Measurements from ENCODE around the gene AP2B1. TPM values are rescaled to one million over a fixed set of nuclear protein-coding genes. Genes with fewer than 3 reads are reported as not detected.
A peak's percentile ranks its signal among the peaks of the same experiment; 100 is the strongest.
"Not testable (repeated sequence)": the region's sequence is repeated elsewhere in the genome, so short reads cannot be mapped to it uniquely, and the experiment has no call there.

Gene AP2B1
- total RNA-seq, 3 donors from 2014 or later, result 127 to 177 (median 153) TPM

DNA sequence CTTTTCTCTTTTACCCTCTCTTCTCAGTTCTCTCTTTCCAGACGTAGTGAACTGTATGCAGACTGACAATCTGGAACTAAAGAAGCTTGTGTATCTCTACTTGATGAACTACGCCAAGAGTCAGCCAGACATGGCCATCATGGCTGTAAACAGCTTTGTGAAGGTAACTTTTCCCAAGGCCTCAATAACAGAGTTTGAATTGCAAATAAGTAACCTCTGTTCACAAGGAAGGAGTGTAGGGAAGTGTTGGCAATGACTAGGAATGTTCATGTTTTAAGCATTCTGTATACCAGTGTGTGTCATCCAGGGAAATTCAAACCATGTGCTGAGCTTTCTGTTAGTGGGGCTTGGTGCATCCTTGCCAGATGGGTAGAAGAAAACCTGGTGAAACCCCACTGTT is 18.6 kb downstream of the AP2B1 start:
- no peak overlapping the region for H3K4me3 ChIP-seq
- H3K4me1 ChIP-seq (ENCODE audit: low read depth), result no peaks in the 10 kb centered on the region
- no peaks in the 10 kb centered on the region for H3K36me3 ChIP-seq (ENCODE audit: low read depth)
- ATAC-seq (no peak), DNase-seq (no peak)
- intact Hi-C loops (cut with DNase I, micrococcal nuclease), result loop anchor here in 1 of 2 donors (10.0 kb wide), 1 partner anchor 139 kb away; no protein-coding TSS in a partner anchor
- H3K9me3 ChIP-seq, result no peaks in the 10 kb centered on the region
- TF ChIP-seq, protein P1, sequence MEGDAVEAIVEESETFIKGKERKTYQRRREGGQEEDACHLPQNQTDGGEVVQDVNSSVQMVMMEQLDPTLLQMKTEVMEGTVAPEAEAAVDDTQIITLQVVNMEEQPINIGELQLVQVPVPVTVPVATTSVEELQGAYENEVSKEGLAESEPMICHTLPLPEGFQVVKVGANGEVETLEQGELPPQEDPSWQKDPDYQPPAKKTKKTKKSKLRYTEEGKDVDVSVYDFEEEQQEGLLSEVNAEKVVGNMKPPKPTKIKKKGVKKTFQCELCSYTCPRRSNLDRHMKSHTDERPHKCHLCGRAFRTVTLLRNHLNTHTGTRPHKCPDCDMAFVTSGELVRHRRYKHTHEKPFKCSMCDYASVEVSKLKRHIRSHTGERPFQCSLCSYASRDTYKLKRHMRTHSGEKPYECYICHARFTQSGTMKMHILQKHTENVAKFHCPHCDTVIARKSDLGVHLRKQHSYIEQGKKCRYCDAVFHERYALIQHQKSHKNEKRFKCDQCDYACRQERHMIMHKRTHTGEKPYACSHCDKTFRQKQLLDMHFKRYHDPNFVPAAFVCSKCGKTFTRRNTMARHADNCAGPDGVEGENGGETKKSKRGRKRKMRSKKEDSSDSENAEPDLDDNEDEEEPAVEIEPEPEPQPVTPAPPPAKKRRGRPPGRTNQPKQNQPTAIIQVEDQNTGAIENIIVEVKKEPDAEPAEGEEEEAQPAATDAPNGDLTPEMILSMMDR (IDR thresholded peaks at IDR 0.05), result no peak

DNA sequence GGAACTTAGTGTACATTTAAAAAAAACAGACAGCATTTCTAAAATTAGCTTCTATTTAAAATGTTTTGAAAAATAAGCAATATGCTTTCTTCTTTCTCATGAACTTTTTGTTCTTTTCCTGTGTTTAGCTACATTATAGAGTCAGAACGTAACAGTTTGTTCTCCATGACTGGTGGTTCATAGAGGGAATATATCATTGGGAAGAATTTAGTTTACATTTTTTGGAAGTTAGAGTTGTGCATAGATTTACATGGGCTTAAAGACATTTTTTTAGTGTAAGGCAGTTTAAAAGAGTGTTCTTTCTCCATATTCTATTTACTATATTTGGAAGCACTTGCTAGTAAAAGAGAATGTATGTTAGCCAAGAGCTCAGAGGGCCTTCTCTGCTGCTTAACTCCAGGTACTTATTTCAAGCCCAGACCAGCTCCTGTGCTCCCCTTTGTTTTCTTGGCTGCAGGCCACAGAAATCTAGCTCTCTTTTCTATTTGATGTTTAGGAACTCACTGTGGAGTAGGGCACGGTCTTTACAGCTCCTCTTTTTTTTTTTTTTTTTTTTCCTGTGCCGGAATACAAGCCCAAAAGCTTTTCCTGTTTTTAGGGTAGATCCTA is 20.2 kb downstream of the AP2B1 start:
- no peak for DNase-seq
- ATAC-seq, result no peak
- TF ChIP-seq, protein P1 (IDR thresholded peaks at IDR 0.05), result no peak
- intact Hi-C loops (cut with DNase I, micrococcal nuclease), result loop anchor here in 1 of 2 donors (10.0 kb wide), 1 partner anchor 137 kb away; no protein-coding TSS in a partner anchor
- H3K9me3 ChIP-seq, result no peaks in the 10 kb centered on the region
- H3K4me1 ChIP-seq (ENCODE audit: low read depth), result no peaks in the 10 kb centered on the region
- no peak overlapping the region for H3K4me3 ChIP-seq
- H3K36me3 ChIP-seq (ENCODE audit: low read depth), result no peaks in the 10 kb centered on the region

DNA sequence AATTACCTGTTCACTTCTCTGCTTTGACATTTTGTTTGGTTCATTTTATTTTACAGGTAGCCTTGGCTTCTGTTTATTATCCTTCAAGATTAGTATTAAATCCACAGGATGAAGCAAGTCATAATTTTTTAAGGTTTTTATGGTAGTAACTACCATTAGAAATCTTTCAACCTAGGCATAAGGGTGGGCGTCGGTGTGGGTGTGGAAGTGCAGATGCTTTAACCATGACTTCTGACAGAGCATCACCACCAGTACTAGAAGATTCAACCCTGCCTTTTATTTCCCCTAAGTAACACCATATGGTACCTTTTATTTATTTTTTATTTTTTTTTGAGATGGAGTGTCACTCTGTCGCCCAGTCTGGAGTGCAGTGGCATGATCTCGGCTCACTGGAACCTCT is 22.7 kb downstream of the AP2B1 start:
- intact Hi-C loops (cut with DNase I, micrococcal nuclease), result loop anchor here in 1 of 2 donors (10.0 kb wide), 1 partner anchor 135 kb away; no protein-coding TSS in a partner anchor
- no peak overlapping the region for H3K4me3 ChIP-seq
- H3K4me1 ChIP-seq (ENCODE audit: low read depth), result no peaks in the 10 kb centered on the region
- no peaks in the 10 kb centered on the region for H3K36me3 ChIP-seq (ENCODE audit: low read depth)
- no peaks in the 10 kb centered on the region for H3K9me3 ChIP-seq
- ATAC-seq (no peak), DNase-seq (no peak)
- TF ChIP-seq, protein P1 (IDR thresholded peaks at IDR 0.05), result no peak

DNA sequence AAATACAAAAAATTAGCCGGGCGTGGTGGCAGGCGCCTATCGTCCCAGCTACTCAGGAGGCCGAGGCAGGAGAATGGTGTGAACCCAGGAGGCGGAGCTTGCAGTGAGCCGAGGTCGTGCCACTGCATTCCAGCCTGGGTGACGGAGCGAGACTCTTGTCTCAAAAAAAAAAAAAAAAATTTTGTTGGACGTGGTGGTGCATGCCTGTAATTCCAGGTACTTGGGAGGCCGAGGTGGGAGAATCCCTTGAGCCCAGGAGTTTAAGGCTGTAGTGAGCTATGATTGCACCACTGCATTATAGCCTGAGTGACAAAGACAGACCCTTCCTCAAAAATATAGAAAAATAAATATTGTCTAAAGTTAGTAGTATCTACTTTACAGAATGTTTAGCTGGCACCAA is 23.6 kb downstream of the AP2B1 start:
- H3K4me1 ChIP-seq (ENCODE audit: low read depth); intact Hi-C loops (cut with DNase I, micrococcal nuclease); H3K9me3 ChIP-seq; ATAC-seq; DNase-seq; H3K36me3 ChIP-seq (ENCODE audit: low read depth); H3K4me3 ChIP-seq: not testable (repeated sequence)

DNA sequence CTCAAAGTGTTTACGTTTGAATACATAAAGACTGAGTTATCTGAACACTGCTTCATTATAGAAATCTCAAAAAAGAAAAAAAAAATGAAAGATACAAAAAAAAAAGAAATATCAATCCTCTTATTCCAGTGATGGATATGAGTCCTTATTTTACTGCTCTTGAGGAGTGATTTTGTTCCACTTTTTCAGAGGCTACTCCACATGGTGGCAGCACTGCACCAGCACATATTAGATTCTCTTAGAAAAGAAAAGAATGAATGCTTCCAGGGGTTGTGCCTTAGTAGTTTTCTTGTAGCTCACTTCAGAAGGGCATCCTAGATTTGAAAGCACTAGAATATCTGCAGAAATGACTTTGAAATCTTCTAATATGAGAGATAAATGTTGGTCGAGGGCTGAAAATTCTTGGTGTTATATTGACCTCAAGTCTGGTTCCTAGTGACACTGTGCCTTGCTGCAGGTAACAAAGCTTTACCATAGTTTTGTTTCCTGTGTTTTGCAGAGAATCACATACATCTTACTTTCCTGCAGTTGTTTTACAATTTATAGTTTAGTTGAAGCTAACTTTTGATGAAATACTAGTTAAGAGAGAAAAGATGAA is 25.9 kb downstream of the AP2B1 start:
- no peaks in the 10 kb centered on the region for H3K36me3 ChIP-seq (ENCODE audit: low read depth)
- H3K4me1 ChIP-seq (ENCODE audit: low read depth), result peaks cover 8% of the 10 kb centered on the region
- H3K9me3 ChIP-seq, result no peaks in the 10 kb centered on the region
- ATAC-seq, result peak; percentile 64
- TF ChIP-seq, protein P1 (IDR thresholded peaks at IDR 0.05), result no peak
- peak in 2 of 3 donors; percentile 31 to 79 for DNase-seq
- intact Hi-C loops (cut with DNase I, micrococcal nuclease), result no loop called here
- no peak overlapping the region for H3K4me3 ChIP-seq

DNA sequence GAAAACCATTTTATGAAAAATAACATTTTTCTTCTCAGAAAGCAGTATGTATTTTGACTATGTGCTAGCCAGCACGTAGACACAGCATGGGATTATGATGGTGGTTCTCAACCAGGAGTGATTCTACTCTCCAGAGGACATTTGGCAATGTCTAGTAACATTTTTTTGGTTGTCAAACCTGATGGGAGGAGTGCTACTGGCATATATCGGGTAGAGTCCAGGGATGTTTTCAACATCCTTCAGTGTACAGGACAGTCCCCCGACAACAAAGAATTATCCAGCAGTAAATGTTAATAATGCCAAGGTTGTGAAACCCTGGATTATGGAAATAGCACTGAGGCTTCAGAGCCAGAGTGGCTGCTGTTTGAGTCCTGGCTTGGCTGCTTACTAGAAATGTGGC is 27.7 kb downstream of the AP2B1 start:
- Histone ChIP-seq H3K9me3 (no peaks in the 10 kb centered on the region), H3K36me3 (ENCODE audit: low read depth) (no peaks in the 10 kb centered on the region), H3K4me1 (ENCODE audit: low read depth) (peaks cover 16% of the 10 kb centered on the region), H3K4me3 (no peak overlapping the region)
- no peak for ATAC-seq
- intact Hi-C loops (cut with DNase I, micrococcal nuclease), result no loop called here
- DNase-seq, result no peak
- TF ChIP-seq, protein P1 (IDR thresholded peaks at IDR 0.05), result no peak

Measured in mucosa of descending colon (tissue), 3 donors.